Astrocyte (in vitro differentiated cells and primary cell): ENCODE measurements around the gene RCAN3. TPM values are rescaled to one million over a fixed set of nuclear protein-coding genes. Genes with fewer than 3 reads are reported as not detected.

ENCODE experiments used
- DNase-seq: peaks from one replicate; pipeline ENCODE4 v3.0.0-alpha.2; 2010; ENCODE audit warnings: low read depth
- FAIRE-seq: peaks from 2 replicates; lab custom pipeline; 2011; peaks lifted over from hg19 to GRCh38; lab: Jason Lieb, UNC
- H2AFZ ChIP-seq: 2 replicates; pipeline ENCODE4 v1.6.0; 2012; ENCODE audit warnings: low read depth, low read length, inconsistent platforms
- H3K27ac ChIP-seq: 2 replicates; pipeline ENCODE4 v1.5.1; 2011; ENCODE audit warnings: low read depth, low read length, inconsistent platforms
- H3K27me3 ChIP-seq: 2 replicates; pipeline ENCODE4 v1.6.0; 2011; ENCODE audit warnings: low read length, inconsistent platforms; ENCODE audit not compliant: insufficient read depth
- H3K36me3 ChIP-seq: 2 replicates; pipeline ENCODE4 v1.5.1; 2011; ENCODE audit warnings: low read length, inconsistent platforms; ENCODE audit not compliant: insufficient read depth
- H3K4me1 ChIP-seq: 2 replicates; pipeline ENCODE4 v1.5.1; 2011; ENCODE audit warnings: low read length, inconsistent platforms; ENCODE audit not compliant: insufficient read depth
- H3K4me2 ChIP-seq: 2 replicates; pipeline ENCODE4 v1.6.0; 2012; ENCODE audit warnings: low read length, inconsistent platforms
- H3K4me3 ChIP-seq: 2 replicates; pipeline ENCODE4 v1.5.1; 2011; ENCODE audit warnings: low read depth, mild to moderate bottlenecking, low read length, inconsistent platforms; ENCODE audit not compliant: insufficient read depth
- H3K79me2 ChIP-seq: 2 replicates; pipeline ENCODE4 v1.6.0; 2012; ENCODE audit warnings: mild to moderate bottlenecking, low read length, inconsistent platforms; ENCODE audit not compliant: insufficient read depth
- H3K9ac ChIP-seq: 2 replicates; pipeline ENCODE4 v1.6.0; 2012; ENCODE audit warnings: mild to moderate bottlenecking, low read length, inconsistent platforms
- H3K9me3 ChIP-seq: 2 replicates; pipeline ENCODE4 v1.5.1; 2012; ENCODE audit warnings: low read depth, mild to moderate bottlenecking, low read length, inconsistent platforms; ENCODE audit not compliant: insufficient read depth
- H4K20me1 ChIP-seq: 2 replicates; pipeline ENCODE4 v1.6.0; 2012; ENCODE audit warnings: low read length, inconsistent platforms; ENCODE audit not compliant: insufficient read depth
- H3K27ac Mint-ChIP-seq: one replicate; pipeline ENCODE4 v1.8.0; 2021; ENCODE audit warnings: mild to moderate bottlenecking, mixed read lengths; ENCODE audit not compliant: unreplicated experiment
- H3K27me3 Mint-ChIP-seq: one replicate; pipeline ENCODE4 v1.8.0; 2021; ENCODE audit warnings: low read depth, mixed read lengths; ENCODE audit not compliant: unreplicated experiment
- H3K36me3 Mint-ChIP-seq: one replicate; pipeline ENCODE4 v1.8.0; 2021; ENCODE audit warnings: low read depth, mixed read lengths; ENCODE audit not compliant: unreplicated experiment
- H3K4me1 Mint-ChIP-seq: one replicate; pipeline ENCODE4 v1.8.0; 2021; ENCODE audit warnings: low read depth, mixed read lengths; ENCODE audit not compliant: unreplicated experiment
- H3K4me3 Mint-ChIP-seq: one replicate; pipeline ENCODE4 v1.8.0; 2021; ENCODE audit warnings: mild to moderate bottlenecking, moderate library complexity, mixed read lengths; ENCODE audit not compliant: unreplicated experiment
- H3K9me3 Mint-ChIP-seq: one replicate; pipeline ENCODE4 v1.8.0; 2021; ENCODE audit warnings: mild to moderate bottlenecking, mixed read lengths; ENCODE audit not compliant: unreplicated experiment
- EZH2 ChIP-seq: IDR thresholded peaks from 2 replicates; pipeline ENCODE4 v1.6.1; 2012; ENCODE audit warnings: mild to moderate bottlenecking, low read length, inconsistent platforms; ENCODE audit not compliant: insufficient read depth
- total RNA-seq: library from RNA; stranded (reverse); gene quantifications from 2 replicates; pipeline ENCODE4 v1.2.1, GENCODE V29; 2021
- TF ChIP-seq, protein P1 (sequence below): IDR thresholded peaks from 2 replicates; pipeline ENCODE4 v1.5.1; 2011; ENCODE audit warnings: low read depth, mild to moderate bottlenecking, inconsistent platforms, low read length, moderate library complexity; ENCODE audit not compliant: insufficient read depth

RCAN3 gene
- total RNA-seq, 1 donor from 2014 or later, result 17.7 TPM

GRCh38 chr1:24483441-24483840 lies 19.2 kb upstream of the RCAN3 start:
- FAIRE-seq (no peak), DNase-seq (no peak)
- Histone ChIP-seq H3K27ac (no peak overlapping the region), H3K4me2 (no peak overlapping the region), H3K4me3 (no peak overlapping the region), H3K36me3 (no peaks in the 10 kb centered on the region), H3K79me2 (no peaks in the 10 kb centered on the region), H3K27me3 (no peaks in the 10 kb centered on the region), H4K20me1 (no peaks in the 10 kb centered on the region), H3K9ac (no peak overlapping the region), H2AFZ (no peak overlapping the region), H3K9me3 (no peaks in the 10 kb centered on the region), H3K4me1 (no peaks in the 10 kb centered on the region)
- Mint-ChIP-seq H3K36me3 (no peaks in the 10 kb centered on the region), H3K27me3 (no peaks in the 10 kb centered on the region), H3K4me3 (no peak overlapping the region), H3K9me3 (no peaks in the 10 kb centered on the region), H3K4me1 (peaks cover 9% of the 10 kb centered on the region), H3K27ac (no peak overlapping the region)
- TF ChIP-seq, protein P1, sequence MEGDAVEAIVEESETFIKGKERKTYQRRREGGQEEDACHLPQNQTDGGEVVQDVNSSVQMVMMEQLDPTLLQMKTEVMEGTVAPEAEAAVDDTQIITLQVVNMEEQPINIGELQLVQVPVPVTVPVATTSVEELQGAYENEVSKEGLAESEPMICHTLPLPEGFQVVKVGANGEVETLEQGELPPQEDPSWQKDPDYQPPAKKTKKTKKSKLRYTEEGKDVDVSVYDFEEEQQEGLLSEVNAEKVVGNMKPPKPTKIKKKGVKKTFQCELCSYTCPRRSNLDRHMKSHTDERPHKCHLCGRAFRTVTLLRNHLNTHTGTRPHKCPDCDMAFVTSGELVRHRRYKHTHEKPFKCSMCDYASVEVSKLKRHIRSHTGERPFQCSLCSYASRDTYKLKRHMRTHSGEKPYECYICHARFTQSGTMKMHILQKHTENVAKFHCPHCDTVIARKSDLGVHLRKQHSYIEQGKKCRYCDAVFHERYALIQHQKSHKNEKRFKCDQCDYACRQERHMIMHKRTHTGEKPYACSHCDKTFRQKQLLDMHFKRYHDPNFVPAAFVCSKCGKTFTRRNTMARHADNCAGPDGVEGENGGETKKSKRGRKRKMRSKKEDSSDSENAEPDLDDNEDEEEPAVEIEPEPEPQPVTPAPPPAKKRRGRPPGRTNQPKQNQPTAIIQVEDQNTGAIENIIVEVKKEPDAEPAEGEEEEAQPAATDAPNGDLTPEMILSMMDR, result no peak
- TF ChIP-seq EZH2, result no peak

- no peak for DNase-seq
- Mint-ChIP-seq H3K36me3 (no peaks in the 10 kb centered on the region), H3K9me3 (no peaks in the 10 kb centered on the region), H3K27me3 (no peaks in the 10 kb centered on the region), H3K27ac (no peak overlapping the region), H3K4me3 (no peak overlapping the region), H3K4me1 (peaks cover 9% of the 10 kb centered on the region)
- no peaks in the 10 kb centered on the region for H3K4me1 ChIP-seq
- no peaks in the 10 kb centered on the region for H3K79me2 ChIP-seq
- TF ChIP-seq, protein P1, result no peak
- TF ChIP-seq EZH2, result no peak
- H3K9ac ChIP-seq, result no peak overlapping the region
- H3K4me3 ChIP-seq, result no peak overlapping the region
- H3K27me3 ChIP-seq, result no peaks in the 10 kb centered on the region
- no peaks in the 10 kb centered on the region for H3K9me3 ChIP-seq
- FAIRE-seq, result no peak
- no peak overlapping the region for H3K27ac ChIP-seq
- no peak overlapping the region for H3K4me2 ChIP-seq
- H3K36me3 ChIP-seq, result no peaks in the 10 kb centered on the region
- H4K20me1 ChIP-seq, result no peaks in the 10 kb centered on the region
- H2AFZ ChIP-seq, result no peak overlapping the region
Observed at GRCh38 chr1:24484199-24484598, 18.4 kb upstream of the RCAN3 start.

GRCh38 chr1:24486331-24487065 lies 16.1 kb upstream of the RCAN3 start:
- H3K27ac Mint-ChIP-seq, result no peak overlapping the region
- no peaks in the 10 kb centered on the region for H3K9me3 ChIP-seq
- TF ChIP-seq, protein P1, result no peak
- TF ChIP-seq EZH2, result no peak
- H2AFZ ChIP-seq, result no peak overlapping the region
- no peaks in the 10 kb centered on the region for H3K4me1 ChIP-seq
- H3K9me3 Mint-ChIP-seq, result no peaks in the 10 kb centered on the region
- no peak overlapping the region for H3K4me3 ChIP-seq
- no peak overlapping the region for H3K9ac ChIP-seq
- H3K79me2 ChIP-seq, result no peaks in the 10 kb centered on the region
- no peak overlapping the region for H3K4me3 Mint-ChIP-seq
- H3K36me3 Mint-ChIP-seq, result no peaks in the 10 kb centered on the region
- H3K27me3 Mint-ChIP-seq, result no peaks in the 10 kb centered on the region
- no peaks in the 10 kb centered on the region for H3K27me3 ChIP-seq
- DNase-seq (no peak), FAIRE-seq (no peak)
- no peaks in the 10 kb centered on the region for H4K20me1 ChIP-seq
- H3K4me1 Mint-ChIP-seq, result peaks cover 2% of the 10 kb centered on the region
- no peaks in the 10 kb centered on the region for H3K36me3 ChIP-seq
- no peak overlapping the region for H3K4me2 ChIP-seq
- no peak overlapping the region for H3K27ac ChIP-seq
